BJ (cell line): ENCODE data around the gene ATP13A5. TPM values are rescaled to one million over a fixed set of nuclear protein-coding genes. Genes with fewer than 3 reads are reported as not detected.

Source experiments
- CTCF ChIA-PET: fragments of 350-600 bp; formaldehyde crosslinking; extraction: SDS; loops from one replicate; lab custom pipeline; 2021; ENCODE audit warnings: antibody characterized with exemption, inconsistent platforms; lab: Yijun Ruan, JAX
- POLR2A ChIA-PET: fragments of 300-600 bp; sonication (Branson Sonifier 250); formaldehyde crosslinking; extraction: SDS; loops from one replicate; lab custom pipeline; 2021; ENCODE audit warnings: antibody characterized with exemption; lab: Charles Lee
- DNase-seq: peaks from one replicate; pipeline ENCODE4 v3.0.0-alpha.2; 2011; ENCODE audit warnings: low read depth
- H3K27me3 ChIP-seq: 2 replicates; pipeline ENCODE4 v1.6.0; 2011; ENCODE audit warnings: low read length; ENCODE audit not compliant: control insufficient read depth, insufficient read depth
- H3K36me3 ChIP-seq: 2 replicates; pipeline ENCODE4 v1.5.1; 2011; ENCODE audit warnings: low read length; ENCODE audit not compliant: control insufficient read depth, insufficient read depth
- H3K4me3 ChIP-seq: 2 replicates; pipeline ENCODE4 v1.5.1; 2011; ENCODE audit warnings: low read depth, mild to moderate bottlenecking, control low read depth, low read length
- polyA plus RNA-seq: library from polyadenylated mRNA; depleted of rRNA; stranded (reverse); fragments of >200 nt; gene quantifications from 2 replicates; pipeline ENCODE4 v1.2.3, GENCODE V29; 2011
- TF ChIP-seq, protein P1 (sequence below): IDR thresholded peaks from 2 replicates; pipeline ENCODE4 v1.5.1; 2011; ENCODE audit warnings: low read depth, mild to moderate bottlenecking, control low read depth, inconsistent platforms, low read length, moderate library complexity; ENCODE audit not compliant: insufficient read depth

ATP13A5 gene
- polyA plus RNA-seq, 1 experiment = not detected

DNA sequence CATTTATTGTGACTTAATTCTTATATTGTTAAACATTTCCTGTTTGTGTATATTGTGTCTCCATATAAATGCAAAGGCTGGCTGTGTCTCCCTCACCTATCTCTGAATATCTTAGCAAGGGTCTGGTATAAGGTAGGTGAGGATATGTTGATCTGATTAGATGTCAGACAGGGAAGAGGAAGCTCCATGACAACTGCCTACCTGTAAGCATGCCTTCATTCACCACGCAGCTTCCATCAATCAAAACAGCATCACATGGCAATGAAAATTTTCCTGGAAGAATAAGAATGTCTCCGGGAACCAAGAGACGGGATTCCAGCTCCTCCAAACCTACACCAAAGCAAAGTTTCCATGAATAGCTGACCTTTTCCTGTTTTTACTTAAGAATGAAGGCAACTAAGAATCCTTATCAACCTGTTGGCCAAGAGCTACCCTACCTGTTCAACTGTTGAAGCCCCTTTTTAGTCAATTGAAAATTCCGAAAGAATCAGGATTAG is 34.8 kb downstream of the ATP13A5 start:
- no peak for DNase-seq
- TF ChIP-seq, protein P1, sequence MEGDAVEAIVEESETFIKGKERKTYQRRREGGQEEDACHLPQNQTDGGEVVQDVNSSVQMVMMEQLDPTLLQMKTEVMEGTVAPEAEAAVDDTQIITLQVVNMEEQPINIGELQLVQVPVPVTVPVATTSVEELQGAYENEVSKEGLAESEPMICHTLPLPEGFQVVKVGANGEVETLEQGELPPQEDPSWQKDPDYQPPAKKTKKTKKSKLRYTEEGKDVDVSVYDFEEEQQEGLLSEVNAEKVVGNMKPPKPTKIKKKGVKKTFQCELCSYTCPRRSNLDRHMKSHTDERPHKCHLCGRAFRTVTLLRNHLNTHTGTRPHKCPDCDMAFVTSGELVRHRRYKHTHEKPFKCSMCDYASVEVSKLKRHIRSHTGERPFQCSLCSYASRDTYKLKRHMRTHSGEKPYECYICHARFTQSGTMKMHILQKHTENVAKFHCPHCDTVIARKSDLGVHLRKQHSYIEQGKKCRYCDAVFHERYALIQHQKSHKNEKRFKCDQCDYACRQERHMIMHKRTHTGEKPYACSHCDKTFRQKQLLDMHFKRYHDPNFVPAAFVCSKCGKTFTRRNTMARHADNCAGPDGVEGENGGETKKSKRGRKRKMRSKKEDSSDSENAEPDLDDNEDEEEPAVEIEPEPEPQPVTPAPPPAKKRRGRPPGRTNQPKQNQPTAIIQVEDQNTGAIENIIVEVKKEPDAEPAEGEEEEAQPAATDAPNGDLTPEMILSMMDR = no peak
- POLR2A ChIA-PET = no interaction called here
- Histone ChIP-seq H3K36me3 (no peaks in the 10 kb centered on the region), H3K4me3 (no peak overlapping the region), H3K27me3 (no peaks in the 10 kb centered on the region)
- CTCF ChIA-PET = no interaction called here

DNA sequence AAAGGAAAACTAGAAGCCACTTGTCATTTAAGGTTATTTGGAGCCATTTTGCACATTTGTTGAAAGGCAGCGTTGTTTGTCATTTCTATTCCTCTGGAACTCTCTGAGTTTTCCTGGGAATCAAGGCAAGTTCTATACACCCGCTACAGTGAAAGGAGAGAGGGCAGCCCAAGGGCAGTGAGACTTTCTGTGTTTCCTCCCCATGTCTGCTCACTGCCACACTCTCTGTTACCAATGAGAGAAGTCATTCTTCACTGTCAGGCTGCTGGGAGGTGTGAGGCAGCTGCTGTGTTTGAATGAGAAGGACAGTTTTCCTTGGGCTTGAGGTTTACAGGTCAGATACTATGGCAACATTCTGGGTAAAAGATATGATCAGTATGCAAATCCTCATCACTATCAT is 36.0 kb downstream of the ATP13A5 start:
- Histone ChIP-seq H3K4me3 (no peak overlapping the region), H3K27me3 (no peaks in the 10 kb centered on the region), H3K36me3 (no peaks in the 10 kb centered on the region)
- no peak for DNase-seq
- ChIA-PET CTCF (no interaction called here), POLR2A (no interaction called here)
- TF ChIP-seq, protein P1 = no peak

DNA sequence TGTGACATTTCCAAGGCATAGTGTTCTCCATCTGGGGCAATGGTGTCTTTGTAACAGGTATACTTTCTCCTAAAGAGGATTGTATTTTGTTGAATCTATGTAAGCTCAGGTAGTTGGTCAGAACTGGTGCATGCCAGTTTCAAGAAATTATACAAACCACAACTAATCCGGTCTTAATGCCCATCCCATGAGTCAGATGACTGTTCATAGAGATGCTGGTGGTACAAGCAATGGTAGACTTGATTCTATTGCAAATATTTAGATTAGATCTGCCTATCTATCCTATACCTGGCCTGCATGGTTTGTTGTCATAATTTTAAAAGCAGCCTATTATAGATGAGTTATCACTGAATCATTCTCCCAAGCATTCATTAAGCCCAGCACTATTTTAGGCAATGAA is 43.5 kb downstream of the ATP13A5 start:
- ChIA-PET POLR2A (no interaction called here), CTCF (no interaction called here)
- no peak for DNase-seq
- H3K27me3 ChIP-seq = no peaks in the 10 kb centered on the region
- TF ChIP-seq, protein P1 = no peak
- no peak overlapping the region for H3K4me3 ChIP-seq
- no peaks in the 10 kb centered on the region for H3K36me3 ChIP-seq

DNA sequence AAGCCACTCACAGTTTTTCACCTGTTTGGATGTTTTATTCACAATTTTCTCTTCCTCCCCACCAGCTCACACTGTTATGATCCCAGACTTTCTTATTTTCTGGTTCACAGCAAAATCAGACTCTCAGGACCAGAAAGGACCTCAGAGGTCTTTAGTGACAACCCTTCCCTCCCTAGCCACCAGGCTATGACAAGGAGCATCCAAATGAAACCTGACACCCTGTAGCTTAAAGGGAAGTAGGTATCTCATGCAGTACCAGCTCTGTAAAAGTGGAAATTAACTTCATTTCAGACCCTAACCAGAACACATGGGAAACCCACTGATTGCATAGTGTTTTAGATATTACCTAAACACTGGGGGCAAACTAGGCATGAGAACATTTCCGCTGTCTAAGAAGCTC is 45.3 kb downstream of the ATP13A5 start:
- H3K36me3 ChIP-seq = no peaks in the 10 kb centered on the region
- CTCF ChIA-PET = interaction anchor here (0.7 kb wide), 1 partner anchor 235 kb away, joined by 3 read pairs; no protein-coding TSS in a partner anchor

DNA sequence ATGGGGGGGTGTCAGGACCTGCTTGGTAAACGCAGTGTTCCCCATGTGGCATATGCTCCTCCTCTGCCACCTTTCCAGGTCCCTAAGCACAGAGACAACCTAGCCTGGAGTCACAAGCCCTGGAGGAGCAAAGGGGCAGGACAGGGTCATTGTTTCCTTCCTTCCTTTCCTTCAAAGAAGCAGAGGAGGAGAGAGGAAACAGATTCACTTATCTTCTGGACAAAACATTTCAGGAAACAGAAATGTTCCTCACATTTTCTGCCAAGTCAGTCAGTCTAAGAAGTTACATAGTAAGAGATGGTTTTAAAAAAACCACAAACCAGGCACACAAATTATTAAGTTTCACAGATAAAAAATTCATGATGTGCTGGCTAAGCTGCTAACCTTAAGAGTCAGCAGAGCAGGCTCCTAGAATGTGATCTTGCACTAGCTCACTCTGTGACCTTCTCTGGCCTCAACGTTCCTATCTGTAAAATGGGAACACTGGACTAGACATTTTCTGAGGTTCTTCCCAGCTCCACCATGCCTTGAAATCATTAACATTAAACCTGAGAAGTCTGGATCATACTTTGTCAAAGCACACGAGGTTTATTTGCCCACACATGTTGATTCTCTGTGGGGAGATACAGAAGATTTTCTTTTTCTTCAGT is 47.9 kb downstream of the ATP13A5 start:
- no peaks in the 10 kb centered on the region for H3K27me3 ChIP-seq
- no peaks in the 10 kb centered on the region for H3K36me3 ChIP-seq
- H3K4me3 ChIP-seq = no peak overlapping the region
- DNase-seq = no peak
- ChIA-PET POLR2A (no interaction called here), CTCF (interaction anchor here (1.4 kb wide), 1 partner anchor 27 kb away, joined by 3 read pairs; no protein-coding TSS in a partner anchor)
- TF ChIP-seq, protein P1 = no peak

More for the DNA sequence above, 45.3 kb downstream of the ATP13A5 start:
- POLR2A ChIA-PET = no interaction called here
- Histone ChIP-seq H3K4me3 (no peak overlapping the region), H3K27me3 (no peaks in the 10 kb centered on the region)
- no peak for DNase-seq
- TF ChIP-seq, protein P1 = no peak
